Uterus (tissue), 2 donors: ENCODE measurements around the gene ATP6V1B1.

Source experiments
- POLR2A ChIP-seq, 2 donors: fragments of 450-650 bp; IDR thresholded peaks; one replicate each; pipeline ENCODE4 v1.6.1; 2016; ENCODE audit warnings: antibody characterized with exemption in 2 of 2, mild to moderate bottlenecking in 1 of 2, moderate library complexity in 1 of 2
- TF ChIP-seq, protein P1 (sequence below), 4 experiments: fragments of 200-600 bp in 2 of 4; fragments of 450-650 bp in 2 of 4; sonication (generic) in 2 of 4; IDR thresholded peaks; one replicate each; pipeline ENCODE4 v1.5.1; 2016 to 2019; ENCODE audit warnings: antibody characterized with exemption in 4 of 4, mild to moderate bottlenecking in 2 of 4, moderate library complexity in 1 of 4

DNA sequence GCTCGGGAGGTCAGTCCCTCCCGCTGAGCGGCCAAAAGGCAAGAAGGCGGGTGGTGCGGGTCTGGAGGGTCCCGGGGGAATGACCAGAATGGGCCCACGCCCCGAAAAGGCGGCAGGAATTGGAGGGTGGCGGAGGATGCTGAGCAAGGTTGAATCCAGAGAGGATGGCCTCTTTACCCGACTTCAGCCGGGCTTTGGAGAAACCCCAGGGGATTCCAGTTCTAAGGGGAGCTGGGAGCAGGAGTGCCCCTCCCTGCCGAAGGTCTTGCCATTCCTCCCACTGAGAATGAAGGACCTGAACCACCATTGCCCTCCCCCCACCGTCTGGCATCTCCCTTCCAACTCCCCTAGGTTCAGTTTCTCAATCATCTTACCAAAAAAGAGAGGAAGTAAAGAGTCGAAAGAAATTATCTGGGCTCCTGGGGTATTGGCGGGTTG is 38.9 kb upstream of the ATP6V1B1 start:
- TF ChIP-seq, protein P1, sequence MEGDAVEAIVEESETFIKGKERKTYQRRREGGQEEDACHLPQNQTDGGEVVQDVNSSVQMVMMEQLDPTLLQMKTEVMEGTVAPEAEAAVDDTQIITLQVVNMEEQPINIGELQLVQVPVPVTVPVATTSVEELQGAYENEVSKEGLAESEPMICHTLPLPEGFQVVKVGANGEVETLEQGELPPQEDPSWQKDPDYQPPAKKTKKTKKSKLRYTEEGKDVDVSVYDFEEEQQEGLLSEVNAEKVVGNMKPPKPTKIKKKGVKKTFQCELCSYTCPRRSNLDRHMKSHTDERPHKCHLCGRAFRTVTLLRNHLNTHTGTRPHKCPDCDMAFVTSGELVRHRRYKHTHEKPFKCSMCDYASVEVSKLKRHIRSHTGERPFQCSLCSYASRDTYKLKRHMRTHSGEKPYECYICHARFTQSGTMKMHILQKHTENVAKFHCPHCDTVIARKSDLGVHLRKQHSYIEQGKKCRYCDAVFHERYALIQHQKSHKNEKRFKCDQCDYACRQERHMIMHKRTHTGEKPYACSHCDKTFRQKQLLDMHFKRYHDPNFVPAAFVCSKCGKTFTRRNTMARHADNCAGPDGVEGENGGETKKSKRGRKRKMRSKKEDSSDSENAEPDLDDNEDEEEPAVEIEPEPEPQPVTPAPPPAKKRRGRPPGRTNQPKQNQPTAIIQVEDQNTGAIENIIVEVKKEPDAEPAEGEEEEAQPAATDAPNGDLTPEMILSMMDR (IDR thresholded peaks at IDR 0.05): no peak
- no peak for TF ChIP-seq POLR2A (IDR thresholded peaks at IDR 0.05)
